Ectodermal cell (in vitro differentiated cells): ENCODE data around the gene FASTK.

Experiments used
- H3K27ac ChIP-seq: 2 replicates; pipeline ENCODE4 v1.7.0; 2013; ENCODE audit warnings: mild to moderate bottlenecking, low read depth, low read length; ENCODE audit not compliant: insufficient read depth, poor library complexity, severe bottlenecking
- H3K27me3 ChIP-seq: 2 replicates; pipeline ENCODE4 v1.7.0; 2013; ENCODE audit warnings: mild to moderate bottlenecking, low read length; ENCODE audit not compliant: insufficient read depth, control insufficient read depth, poor library complexity, severe bottlenecking
- H3K36me3 ChIP-seq: one replicate; pipeline ENCODE4 v1.7.0; 2013; ENCODE audit warnings: low read length; ENCODE audit not compliant: control insufficient read depth, insufficient read depth
- H3K4me1 ChIP-seq: one replicate; pipeline ENCODE4 v1.7.0; 2013; ENCODE audit warnings: low read length; ENCODE audit not compliant: control insufficient read depth, insufficient read depth
- H3K4me3 ChIP-seq: 2 replicates; pipeline ENCODE4 v1.7.0; 2013; ENCODE audit warnings: low read depth, low read length, control low read depth; ENCODE audit not compliant: insufficient read depth
- H3K9me3 ChIP-seq: 2 replicates; pipeline ENCODE4 v1.7.0; 2013; ENCODE audit warnings: mild to moderate bottlenecking, low read length, moderate library complexity; ENCODE audit not compliant: control insufficient read depth
- WGBS, 2 experiments: methylation state at CpG; one replicate each; pipeline ENCODE4 v1.1.7; 2013; ENCODE audit warnings: missing lambda C conversion rate in 2 of 2; 5-methylcytosine and 5-hydroxymethylcytosine counted together

The FASTK gene

GRCh38 chr7:151124481-151124880 lies 43.9 kb upstream of the FASTK start:
- Histone ChIP-seq H3K4me1 (peaks cover 19% of the 10 kb centered on the region), H3K27me3 (no peaks in the 10 kb centered on the region), H3K9me3 (no peaks in the 10 kb centered on the region), H3K4me3 (no peak overlapping the region), H3K36me3 (peaks cover 14% of the 10 kb centered on the region), H3K27ac (no peak overlapping the region)
- 87 to 88% methylated on average over 7 of the region's 7 CpGs for WGBS, 2 experiments

- peaks cover 19% of the 10 kb centered on the region for H3K4me1 ChIP-seq
- H3K36me3 ChIP-seq: peaks cover 14% of the 10 kb centered on the region
- no peaks in the 10 kb centered on the region for H3K27me3 ChIP-seq
- whole genome bisulfite sequencing, 2 experiments: 38 to 42% methylated on average over 24 of the region's 24 CpGs
- no peak overlapping the region for H3K27ac ChIP-seq
- H3K9me3 ChIP-seq: no peaks in the 10 kb centered on the region
- H3K4me3 ChIP-seq: no peak overlapping the region
These were observed 43.3 kb upstream of the FASTK start for GRCh38 chr7:151123822-151124464.

- Histone ChIP-seq H3K4me3 (no peak overlapping the region), H3K27me3 (no peaks in the 10 kb centered on the region), H3K4me1 (peaks cover 19% of the 10 kb centered on the region), H3K9me3 (no peaks in the 10 kb centered on the region), H3K27ac (no peak overlapping the region), H3K36me3 (peaks cover 17% of the 10 kb centered on the region)
- WGBS, 2 experiments: 92 to 94% methylated on average over 50 of the region's 50 CpGs
These were observed 42.7 kb upstream of the FASTK start for GRCh38 chr7:151123158-151123821.

GRCh38 chr7:151122796-151123157 lies 42.2 kb upstream of the FASTK start:
- Histone ChIP-seq H3K9me3 (no peaks in the 10 kb centered on the region), H3K27me3 (no peaks in the 10 kb centered on the region), H3K4me1 (peaks cover 19% of the 10 kb centered on the region), H3K4me3 (no peak overlapping the region), H3K36me3 (peaks cover 23% of the 10 kb centered on the region), H3K27ac (no peak overlapping the region)
- 90 to 91% methylated on average over 29 of the region's 29 CpGs for WGBS, 2 experiments

- H3K27ac ChIP-seq: no peak overlapping the region
- 68 to 72% methylated on average over 24 of the region's 24 CpGs for WGBS, 2 experiments
- no peaks in the 10 kb centered on the region for H3K27me3 ChIP-seq
- peaks cover 23% of the 10 kb centered on the region for H3K36me3 ChIP-seq
- H3K4me1 ChIP-seq: peaks cover 18% of the 10 kb centered on the region
- no peak overlapping the region for H3K4me3 ChIP-seq
- H3K9me3 ChIP-seq: no peaks in the 10 kb centered on the region
These were observed 41.7 kb upstream of the FASTK start for GRCh38 chr7:151122276-151122675.

GRCh38 chr7:151121380-151122170 lies 41.0 kb upstream of the FASTK start:
- H3K4me3 ChIP-seq: no peak overlapping the region
- no peak overlapping the region for H3K27ac ChIP-seq
- WGBS, 2 experiments: 88% methylated on average over 30 of the region's 30 CpGs
- peaks cover 23% of the 10 kb centered on the region for H3K36me3 ChIP-seq
- H3K9me3 ChIP-seq: no peaks in the 10 kb centered on the region
- H3K4me1 ChIP-seq: peaks cover 11% of the 10 kb centered on the region
- H3K27me3 ChIP-seq: no peaks in the 10 kb centered on the region

- peaks cover 4% of the 10 kb centered on the region for H3K27me3 ChIP-seq
- no peak overlapping the region for H3K4me3 ChIP-seq
- H3K9me3 ChIP-seq: no peaks in the 10 kb centered on the region
- H3K36me3 ChIP-seq: peaks cover 23% of the 10 kb centered on the region
- H3K4me1 ChIP-seq: peaks cover 13% of the 10 kb centered on the region
- H3K27ac ChIP-seq: no peak overlapping the region
- 95 to 96% methylated on average over 22 of the region's 22 CpGs for WGBS, 2 experiments
These were observed 40.3 kb upstream of the FASTK start for GRCh38 chr7:151120896-151121295.

GRCh38 chr7:151119902-151120301 lies 39.3 kb upstream of the FASTK start:
- Histone ChIP-seq H3K4me1 (peaks cover 9% of the 10 kb centered on the region), H3K27me3 (peaks cover 10% of the 10 kb centered on the region), H3K36me3 (peaks cover 23% of the 10 kb centered on the region), H3K9me3 (no peaks in the 10 kb centered on the region), H3K4me3 (no peak overlapping the region), H3K27ac (no peak overlapping the region)
- WGBS, 2 experiments: 94 to 96% methylated on average over 27 of the region's 27 CpGs

- peaks cover 11% of the 10 kb centered on the region for H3K4me1 ChIP-seq
- WGBS, 2 experiments: 94 to 95% methylated on average over 13 of the region's 13 CpGs
- peaks cover 14% of the 10 kb centered on the region for H3K27me3 ChIP-seq
- no peaks in the 10 kb centered on the region for H3K9me3 ChIP-seq
- no peak overlapping the region for H3K27ac ChIP-seq
- no peak overlapping the region for H3K4me3 ChIP-seq
- H3K36me3 ChIP-seq: peaks cover 18% of the 10 kb centered on the region
These were observed 38.4 kb upstream of the FASTK start for GRCh38 chr7:151119055-151119415.
